B cell (primary cell): ENCODE data around the gene COG4. TPM values are rescaled to one million over a fixed set of nuclear protein-coding genes. Genes with fewer than 3 reads are reported as not detected.

Experiments used
- ATAC-seq: fragments of 200-7000 bp; cut with Tn5 transposase; one replicate; pipeline ENCODE4 v1.10.0; 2021; ENCODE audit warnings: low read depth, mild to moderate bottlenecking, moderate number of reproducible peaks, moderate library complexity
- CTCF ChIA-PET: fragments of 350-600 bp; sonication (Branson Sonifier 250); formaldehyde crosslinking; loops from one replicate; lab custom pipeline; 2021; ENCODE audit warnings: antibody characterized with exemption, inconsistent platforms; lab: Charles Lee
- POLR2A ChIA-PET: fragments of 350-600 bp; sonication (Branson Sonifier 250); formaldehyde crosslinking; loops from one replicate; lab custom pipeline; 2021; ENCODE audit warnings: antibody characterized with exemption; lab: Charles Lee
- DNase-seq: peaks from one replicate; pipeline ENCODE4 v3.0.0; 2013
- H2AFZ ChIP-seq: 2 replicates; pipeline ENCODE4 v1.6.1; 2012; ENCODE audit warnings: mild to moderate bottlenecking, low read depth, low read length; ENCODE audit not compliant: insufficient read depth, poor library complexity, severe bottlenecking
- H3K27ac ChIP-seq, 2 donors: 1 replicate in 1 of 2; 2 replicates in 1 of 2; pipeline ENCODE4 v1.5.1; 2012 to 2013; ENCODE audit warnings: low read length in 2 of 2, mild to moderate bottlenecking in 2 of 2, moderate library complexity in 1 of 2
- H3K27me3 ChIP-seq, 4 experiments: fragments of 200-600 bp in 1 of 4; sonication (generic) in 1 of 4; replicated peaks in 1 of 4; 1 replicate in 2 of 4; 2 replicates in 2 of 4; pipeline versions ENCODE4 v1.6.1 to v1.7.0; 2013 to 2016; ENCODE audit warnings: low read length in 3 of 4, mild to moderate bottlenecking in 2 of 4, mixed read lengths in 1 of 4, moderate library complexity in 1 of 4; ENCODE audit not compliant: insufficient read depth in 4 of 4, control insufficient read depth in 3 of 4; ENCODE audit errors: control extremely low read depth in 1 of 4
- H3K36me3 ChIP-seq, 2 experiments: replicated peaks in 1 of 2; 1 replicate in 1 of 2; 2 replicates in 1 of 2; pipeline versions ENCODE4 v1.6.1 to v1.7.1; 2013; ENCODE audit warnings: low read length in 1 of 2; ENCODE audit not compliant: insufficient read depth in 2 of 2, control insufficient read depth in 1 of 2; ENCODE audit errors: control extremely low read depth in 1 of 2, extremely low read depth in 1 of 2
- H3K4me1 ChIP-seq, 2 donors: fragments of 200-600 bp in 1 of 2; sonication (generic) in 1 of 2; 1 replicate in 1 of 2; 2 replicates in 1 of 2; pipeline versions ENCODE4 v1.5.1 to v1.6.1; 2013 to 2017; ENCODE audit warnings: low read length in 2 of 2; ENCODE audit not compliant: control insufficient read depth in 2 of 2, insufficient read depth in 2 of 2
- H3K4me2 ChIP-seq: replicated peaks from 2 replicates; pipeline ENCODE3; 2012; ENCODE audit warnings: mild to moderate bottlenecking, low read depth, low read length; ENCODE audit not compliant: poor library complexity, severe bottlenecking
- H3K4me3 ChIP-seq, 5 experiments: fragments of 200-600 bp in 1 of 5; sonication (generic) in 1 of 5; 1 replicate in 3 of 5; 2 replicates in 2 of 5; pipeline versions ENCODE4 v1.5.1 to v1.7.0; 2011 to 2016; ENCODE audit warnings: low read length in 4 of 5, mild to moderate bottlenecking in 4 of 5, low read depth in 2 of 5, control low read depth in 1 of 5, moderate library complexity in 1 of 5; ENCODE audit not compliant: insufficient read depth in 1 of 5; ENCODE audit errors: control extremely low read depth in 1 of 5, extremely low read depth in 1 of 5
- H3K79me2 ChIP-seq: fragments of 200-600 bp; sonication (generic); one replicate; pipeline ENCODE4 v1.6.0; 2016; ENCODE audit warnings: low read length; ENCODE audit not compliant: control insufficient read depth, insufficient read depth
- H3K9ac ChIP-seq: fragments of 200-600 bp; sonication (generic); 2 replicates; pipeline ENCODE4 v1.6.1; 2017; ENCODE audit warnings: mild to moderate bottlenecking, low read length, moderate library complexity
- H3K9me3 ChIP-seq, 3 donors: one replicate each; pipeline versions ENCODE4 v1.6.1 to v1.7.1; 2013; ENCODE audit warnings: low read length in 2 of 3; ENCODE audit not compliant: control insufficient read depth in 2 of 3, insufficient read depth in 1 of 3; ENCODE audit errors: control extremely low read depth in 1 of 3
- H4K20me1 ChIP-seq: 2 replicates; pipeline ENCODE4 v1.6.0; 2012; ENCODE audit warnings: mild to moderate bottlenecking, low read length; ENCODE audit not compliant: insufficient read depth, control insufficient read depth, poor library complexity, severe bottlenecking
- H3K27ac Mint-ChIP-seq: one replicate; pipeline ENCODE4 v1.8.0; 2021; ENCODE audit warnings: mixed read lengths
- H3K27me3 Mint-ChIP-seq: one replicate; pipeline ENCODE4 v1.8.0; 2021; ENCODE audit warnings: mixed read lengths
- H3K4me1 Mint-ChIP-seq: one replicate; pipeline ENCODE4 v1.8.0; 2021; ENCODE audit warnings: mixed read lengths
- H3K4me3 Mint-ChIP-seq: one replicate; pipeline ENCODE4 v1.8.0; 2021; ENCODE audit warnings: mixed read lengths
- H3K9me3 Mint-ChIP-seq: one replicate; pipeline ENCODE4 v1.8.0; 2022; ENCODE audit warnings: mixed read lengths; ENCODE audit not compliant: insufficient read depth
- EZH2 ChIP-seq: IDR thresholded peaks from 2 replicates; pipeline ENCODE4 v1.6.1; 2012; ENCODE audit warnings: borderline replicate concordance, low read depth, mild to moderate bottlenecking, moderate library complexity, low read length; ENCODE audit not compliant: insufficient read depth, poor library complexity, severe bottlenecking
- WGBS: methylation state at CpG from one replicate; pipeline ENCODE4 v1.1.5; 2013; ENCODE audit warnings: missing lambda C conversion rate; ENCODE audit not compliant: insufficient coverage; 5-methylcytosine and 5-hydroxymethylcytosine counted together
- intact Hi-C: fragments of 100-400 bp; cut with micrococcal nuclease; formaldehyde crosslinking; loops from one replicate; pipeline ENCODE4 v1.10.0; 2022
- polyA plus RNA-seq: library from polyadenylated mRNA; depleted of rRNA; stranded (reverse); fragments of >200 nt; gene quantifications from 2 replicates; pipeline ENCODE4 v1.2.3, GENCODE V29; 2012
- total RNA-seq, 2 donors: library from RNA; stranded (reverse); fragments of 120-200 nt in 1 of 2; gene quantifications; 1 replicate in 1 of 2; 2 replicates in 1 of 2; pipeline versions ENCODE4 v1.2.3 to v1.2.4, GENCODE V29; 2013 to 2022
- TF ChIP-seq, protein P1 (sequence below): fragments of 200-600 bp; IDR thresholded peaks from one replicate; pipeline ENCODE4 v1.8.0; 2022; ENCODE audit warnings: antibody characterized with exemption, mild to moderate bottlenecking

The COG4 gene
- total and polyA plus RNA-seq, 2 donors (not counting 1 experiment from before 2014, with no cell fraction given), result 49.4 to 60.6 TPM

GRCh38 chr16:70437017-70437581 is 86.3 kb downstream of the COG4 start:
- H3K27me3 Mint-ChIP-seq, result no peaks in the 10 kb centered on the region
- ChIA-PET POLR2A (interaction anchor here (3.2 to 3.3 kb wide), 2 partner anchors 17 to 57 kb away, joined by 19 to 23 read pairs; partner anchors contain the start of gene FCSK), CTCF (interaction anchor here (0.7 to 0.8 kb wide), 2 partner anchors 17 to 18 kb away, joined by 4 to 5 read pairs; no protein-coding TSS in a partner anchor)
- H3K27ac Mint-ChIP-seq, result peak overlapping the region; percentile 90
- Histone ChIP-seq H3K4me3 (peak overlapping the region in 4 of 5 experiments; percentile 66 to 73 (median 69)), H3K79me2 (peaks cover 56% of the 10 kb centered on the region), H4K20me1 (peaks cover 19% of the 10 kb centered on the region), H2AFZ (no peak overlapping the region), H3K9me3 (no peaks in the 10 kb centered on the region), H3K27ac (peak overlapping the region in 1 of 2 donors; percentile 9), H3K4me1 (peaks cover 56 to 61% of the 10 kb centered on the region in 2 donors), H3K4me2 (peak overlapping the region; percentile 100), H3K9ac (peak overlapping the region; percentile 77), H3K36me3 (peaks cover 0 to 2% of the 10 kb centered on the region in 2 experiments), H3K27me3 (no peaks in the 10 kb centered on the region)
- DNase-seq (no peak), ATAC-seq (no peak)
- H3K4me1 Mint-ChIP-seq, result peaks cover 60% of the 10 kb centered on the region
- 96% methylated on average over 4 of the region's 5 CpGs for WGBS
- no peaks in the 10 kb centered on the region for H3K9me3 Mint-ChIP-seq
- intact Hi-C loops, result no loop called here
- peak overlapping the region; percentile 91 for H3K4me3 Mint-ChIP-seq
- TF ChIP-seq, protein P1, sequence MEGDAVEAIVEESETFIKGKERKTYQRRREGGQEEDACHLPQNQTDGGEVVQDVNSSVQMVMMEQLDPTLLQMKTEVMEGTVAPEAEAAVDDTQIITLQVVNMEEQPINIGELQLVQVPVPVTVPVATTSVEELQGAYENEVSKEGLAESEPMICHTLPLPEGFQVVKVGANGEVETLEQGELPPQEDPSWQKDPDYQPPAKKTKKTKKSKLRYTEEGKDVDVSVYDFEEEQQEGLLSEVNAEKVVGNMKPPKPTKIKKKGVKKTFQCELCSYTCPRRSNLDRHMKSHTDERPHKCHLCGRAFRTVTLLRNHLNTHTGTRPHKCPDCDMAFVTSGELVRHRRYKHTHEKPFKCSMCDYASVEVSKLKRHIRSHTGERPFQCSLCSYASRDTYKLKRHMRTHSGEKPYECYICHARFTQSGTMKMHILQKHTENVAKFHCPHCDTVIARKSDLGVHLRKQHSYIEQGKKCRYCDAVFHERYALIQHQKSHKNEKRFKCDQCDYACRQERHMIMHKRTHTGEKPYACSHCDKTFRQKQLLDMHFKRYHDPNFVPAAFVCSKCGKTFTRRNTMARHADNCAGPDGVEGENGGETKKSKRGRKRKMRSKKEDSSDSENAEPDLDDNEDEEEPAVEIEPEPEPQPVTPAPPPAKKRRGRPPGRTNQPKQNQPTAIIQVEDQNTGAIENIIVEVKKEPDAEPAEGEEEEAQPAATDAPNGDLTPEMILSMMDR, result no peak
- TF ChIP-seq EZH2, result no peak
